ENCODE data around the gene NDUFB11.

DNA sequence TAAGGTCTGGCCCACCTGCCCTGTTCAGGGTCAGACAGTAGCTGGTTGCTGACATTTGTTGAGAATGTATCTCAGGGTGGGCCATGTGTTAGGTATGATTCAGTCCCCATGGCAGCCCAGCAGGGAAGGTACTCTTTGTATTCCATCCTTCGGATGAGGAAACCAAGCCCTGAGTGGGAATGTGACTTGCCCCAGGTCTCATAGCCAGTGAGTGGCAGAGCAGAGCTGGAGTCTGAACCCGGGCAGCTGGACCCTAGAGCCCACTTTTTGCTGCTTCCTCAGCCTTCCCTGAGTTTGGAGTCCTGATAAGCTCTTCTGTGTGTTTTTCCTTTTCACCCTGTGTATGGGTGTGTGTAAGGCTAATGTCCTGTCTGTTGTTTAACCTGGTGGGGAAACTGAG is 27.5 kb upstream of the NDUFB11 start:
- TF ChIP-seq EP300 (IDR thresholded peaks at IDR 0.05) (no peak), POLR2A (IDR thresholded peaks at IDR 0.05) (no peak)
